OCI-LY1 (cell line): ENCODE results near the gene LIPC.

Experiments
- CTCF ChIP-seq: fragments of 200-600 bp; sonication (generic), shearing (Covaris generic); IDR thresholded peaks from 2 replicates; pipeline ENCODE4 v1.5.1; 2017; ENCODE audit warnings: mild to moderate bottlenecking, antibody characterized with exemption, low read length, moderate library complexity, mixed read lengths
- EZH2 ChIP-seq: fragments of 200-600 bp; sonication (generic), shearing (Covaris generic); IDR thresholded peaks from 2 replicates; pipeline ENCODE4 v1.8.0; 2017; ENCODE audit warnings: borderline replicate concordance, mixed run types, mild to moderate bottlenecking, antibody characterized with exemption, low read length, moderate library complexity, mixed read lengths

DNA sequence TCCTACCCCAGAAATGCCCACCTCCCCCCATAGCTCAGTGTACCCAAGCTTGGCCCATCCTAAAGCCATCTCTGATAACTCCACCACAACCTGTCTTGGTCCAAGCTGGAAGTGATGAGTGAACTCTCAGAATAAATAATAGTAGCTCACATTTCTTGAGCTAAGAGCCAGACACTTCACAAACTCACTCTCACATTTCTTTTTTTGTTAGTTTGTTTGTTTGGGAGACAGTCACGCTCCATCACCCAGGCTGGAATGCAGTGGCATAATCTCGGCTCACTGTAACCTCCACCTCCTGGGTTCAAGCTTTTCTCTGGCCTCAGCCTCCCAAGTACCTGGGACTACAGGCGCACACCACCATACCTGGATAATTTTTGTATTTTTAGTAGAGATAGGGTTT lies 46.2 kb downstream of the LIPC start:
- TF ChIP-seq CTCF (no peak), EZH2 (no peak)
